WTC11 (cell line): ENCODE results near the gene GATA3. TPM values are rescaled to one million over a fixed set of nuclear protein-coding genes. Genes with fewer than 3 reads are reported as not detected.

Experiments
- ATAC-seq: fragments of 200-7000 bp; cut with Tn5 transposase; 2 replicates; pipeline ENCODE4 v1.10.0; 2021; ENCODE audit warnings: mild to moderate bottlenecking, moderate library complexity
- CTCF ChIA-PET: fragments of 300-600 bp; sonication (Branson Sonifier 250); formaldehyde crosslinking; loops from one replicate; lab custom pipeline; 2021; ENCODE audit warnings: antibody characterized with exemption; lab: Charles Lee
- POLR2A ChIA-PET: fragments of 350-600 bp; sonication (Branson Sonifier 250); formaldehyde crosslinking; loops from one replicate; lab custom pipeline; 2021; ENCODE audit warnings: antibody characterized with exemption; lab: Charles Lee
- DNase-seq: peaks from one replicate; pipeline ENCODE4 v3.0.0; 2021; ENCODE audit warnings: low spot score
- H3K27ac Mint-ChIP-seq: 2 replicates; pipeline ENCODE4 v1.8.0; 2021; ENCODE audit warnings: mixed read lengths
- H3K27me3 Mint-ChIP-seq: 2 replicates; pipeline ENCODE4 v1.8.0; 2021; ENCODE audit warnings: low read depth, mild to moderate bottlenecking, moderate library complexity, mixed read lengths
- H3K36me3 Mint-ChIP-seq: 2 replicates; pipeline ENCODE4 v1.8.0; 2021; ENCODE audit warnings: mixed read lengths
- H3K4me1 Mint-ChIP-seq: 2 replicates; pipeline ENCODE4 v1.8.0; 2022; ENCODE audit warnings: mixed read lengths
- H3K4me3 Mint-ChIP-seq: 2 replicates; pipeline ENCODE4 v1.8.0; 2021; ENCODE audit warnings: mild to moderate bottlenecking, moderate library complexity, mixed read lengths
- H3K9me3 Mint-ChIP-seq: 2 replicates; pipeline ENCODE4 v1.8.0; 2021; ENCODE audit warnings: mixed read lengths
- ATF1 ChIP-seq: sonication (generic); formaldehyde crosslinking; IDR thresholded peaks from 2 replicates; pipeline ENCODE4 v1.8.1; 2023; ENCODE audit warnings: mild to moderate bottlenecking, moderate library complexity, missing genetic modification reagents
- CREM ChIP-seq: sonication (generic); formaldehyde crosslinking; IDR thresholded peaks from 2 replicates; pipeline ENCODE4 v1.8.1; 2022; ENCODE audit warnings: mild to moderate bottlenecking, missing genetic modification reagents, moderate library complexity
- EMX1 ChIP-seq: fragments of 250-450 bp; sonication (Bioruptor Pico); IDR thresholded peaks from 2 replicates; pipeline ENCODE4 v1.8.0; 2021; ENCODE audit warnings: mild to moderate bottlenecking
- GABPB1 ChIP-seq: sonication (generic); formaldehyde crosslinking; IDR thresholded peaks from 2 replicates; pipeline ENCODE4 v1.8.1; 2023; ENCODE audit warnings: mild to moderate bottlenecking, missing genetic modification reagents
- MYBL2 ChIP-seq: sonication (generic); formaldehyde crosslinking; IDR thresholded peaks from 2 replicates; pipeline ENCODE4 v1.8.1; 2023; ENCODE audit warnings: mild to moderate bottlenecking, moderate library complexity, missing genetic modification reagents
- NFYB ChIP-seq: sonication (generic); formaldehyde crosslinking; conservative IDR thresholded peaks from 2 replicates; pipeline ENCODE4 v1.8.0; 2022; ENCODE audit warnings: low read depth, missing genetic modification reagents
- NR1H2 ChIP-seq: sonication (generic); formaldehyde crosslinking; IDR thresholded peaks from 2 replicates; pipeline ENCODE4 v1.9.0; 2021; ENCODE audit warnings: mild to moderate bottlenecking, moderate library complexity, missing genetic modification reagents
- NR3C1 ChIP-seq: sonication (generic); formaldehyde crosslinking; conservative IDR thresholded peaks from 2 replicates; pipeline ENCODE4 v1.8.1; 2023; ENCODE audit warnings: low read depth, mild to moderate bottlenecking, missing genetic modification reagents
- PRRX2 ChIP-seq: fragments of 250-450 bp; sonication (Bioruptor Pico); IDR thresholded peaks from 2 replicates; pipeline ENCODE4 v1.8.0; 2021; ENCODE audit warnings: mild to moderate bottlenecking
- RELA ChIP-seq: sonication (generic); formaldehyde crosslinking; IDR thresholded peaks from 2 replicates; pipeline ENCODE4 v1.8.1; 2022; ENCODE audit warnings: missing genetic modification reagents, mild to moderate bottlenecking, borderline replicate concordance
- RORB ChIP-seq: fragments of 250-450 bp; sonication (Bioruptor Pico); IDR thresholded peaks from 2 replicates; pipeline ENCODE4 v1.9.0; 2021; ENCODE audit warnings: mild to moderate bottlenecking
- SOX15 ChIP-seq: fragments of 250-450 bp; sonication (Bioruptor Pico); IDR thresholded peaks from 2 replicates; pipeline ENCODE4 v1.9.0; 2021; ENCODE audit warnings: mild to moderate bottlenecking
- TCF7 ChIP-seq: sonication (generic); formaldehyde crosslinking; IDR thresholded peaks from 2 replicates; pipeline ENCODE4 v1.8.0; 2022; ENCODE audit warnings: mild to moderate bottlenecking, low read depth, missing genetic modification reagents, moderate library complexity
- TEAD1 ChIP-seq: sonication (generic); formaldehyde crosslinking; IDR thresholded peaks from 2 replicates; pipeline ENCODE4 v1.8.0; 2022; ENCODE audit warnings: mild to moderate bottlenecking, missing genetic modification reagents
- TP53 ChIP-seq: sonication (generic); formaldehyde crosslinking; IDR thresholded peaks from 2 replicates; pipeline ENCODE4 v1.8.1; 2023; ENCODE audit warnings: mild to moderate bottlenecking, missing genetic modification reagents
- ZNF121 ChIP-seq: sonication (generic); formaldehyde crosslinking; IDR thresholded peaks from 2 replicates; pipeline ENCODE4 v1.8.0; 2023; ENCODE audit warnings: missing genetic modification reagents
- ZNF138 ChIP-seq: sonication (generic); formaldehyde crosslinking; conservative IDR thresholded peaks from 2 replicates; pipeline ENCODE4 v1.8.1; 2022; ENCODE audit warnings: mild to moderate bottlenecking, moderate library complexity, missing genetic modification reagents
- ZNF232 ChIP-seq: sonication (generic); formaldehyde crosslinking; IDR thresholded peaks from 2 replicates; pipeline ENCODE4 v1.8.0; 2022; ENCODE audit warnings: mild to moderate bottlenecking, missing genetic modification reagents
- total RNA-seq: library from RNA; stranded (reverse); gene quantifications from 3 replicates; pipeline ENCODE4 v1.2.3, GENCODE V29; 2021
- TF ChIP-seq, protein P1 (sequence below): fragments of 250-450 bp; sonication (Bioruptor Pico); conservative IDR thresholded peaks from 2 replicates; pipeline ENCODE4 v1.9.0; 2021; ENCODE audit warnings: mild to moderate bottlenecking
- TF ChIP-seq, protein P2 (sequence below): sonication (generic); formaldehyde crosslinking; IDR thresholded peaks from 2 replicates; pipeline ENCODE4 v1.8.1; 2022; ENCODE audit warnings: low read depth, missing genetic modification reagents, borderline replicate concordance
- TF ChIP-seq, protein P3 (sequence below): sonication (generic); formaldehyde crosslinking; IDR thresholded peaks from 2 replicates; pipeline ENCODE4 v1.8.1; 2023; ENCODE audit warnings: mild to moderate bottlenecking, missing genetic modification reagents
- TF ChIP-seq, protein P4 (sequence below): sonication (generic); formaldehyde crosslinking; IDR thresholded peaks from 2 replicates; pipeline ENCODE4 v1.8.1; 2022; ENCODE audit warnings: missing genetic modification reagents, borderline replicate concordance
- TF ChIP-seq, protein P5 (sequence below): sonication (generic); formaldehyde crosslinking; IDR thresholded peaks from 2 replicates; pipeline ENCODE4 v1.8.1; 2022; ENCODE audit warnings: low read depth, mild to moderate bottlenecking, moderate library complexity, missing genetic modification reagents, borderline replicate concordance
- TF ChIP-seq, protein P6 (sequence below): sonication (generic); formaldehyde crosslinking; conservative IDR thresholded peaks from 2 replicates; pipeline ENCODE4 v1.8.1; 2022; ENCODE audit warnings: mild to moderate bottlenecking, missing genetic modification reagents
- TF ChIP-seq, protein P7 (sequence below): sonication (generic); formaldehyde crosslinking; IDR thresholded peaks from 2 replicates; pipeline ENCODE4 v1.8.1; 2023; ENCODE audit warnings: mild to moderate bottlenecking, missing genetic modification reagents, moderate library complexity
- TF ChIP-seq, protein P8 (sequence below): sonication (generic); formaldehyde crosslinking; IDR thresholded peaks from 2 replicates; pipeline ENCODE4 v1.8.0; 2022; ENCODE audit warnings: mild to moderate bottlenecking, missing genetic modification reagents

GATA3 gene
- total RNA-seq, 1 experiment from 2014 or later = 0.72 TPM

DNA sequence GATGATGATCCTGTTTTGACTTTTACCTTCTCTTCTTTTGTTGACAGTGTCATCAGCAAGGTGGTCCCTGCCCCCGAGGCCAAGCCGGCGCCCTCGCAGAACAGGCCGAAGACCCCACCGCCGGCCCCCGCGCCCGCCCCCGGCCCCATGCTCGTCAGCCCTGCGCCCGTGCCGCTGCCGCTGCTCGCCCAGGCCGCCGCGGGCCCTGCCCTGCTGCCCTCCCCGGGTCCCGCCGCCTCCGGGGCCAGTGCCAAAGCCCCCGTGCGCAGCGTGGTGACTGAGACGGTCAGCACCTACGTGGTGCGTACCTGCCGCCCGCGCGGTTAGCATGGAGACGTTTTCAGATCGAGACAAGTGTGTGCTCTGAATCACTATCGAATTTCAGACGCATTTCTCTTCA lies 45.5 kb upstream of the GATA3 start:
- no peaks in the 10 kb centered on the region for H3K4me1 Mint-ChIP-seq
- TF ChIP-seq, protein P1, sequence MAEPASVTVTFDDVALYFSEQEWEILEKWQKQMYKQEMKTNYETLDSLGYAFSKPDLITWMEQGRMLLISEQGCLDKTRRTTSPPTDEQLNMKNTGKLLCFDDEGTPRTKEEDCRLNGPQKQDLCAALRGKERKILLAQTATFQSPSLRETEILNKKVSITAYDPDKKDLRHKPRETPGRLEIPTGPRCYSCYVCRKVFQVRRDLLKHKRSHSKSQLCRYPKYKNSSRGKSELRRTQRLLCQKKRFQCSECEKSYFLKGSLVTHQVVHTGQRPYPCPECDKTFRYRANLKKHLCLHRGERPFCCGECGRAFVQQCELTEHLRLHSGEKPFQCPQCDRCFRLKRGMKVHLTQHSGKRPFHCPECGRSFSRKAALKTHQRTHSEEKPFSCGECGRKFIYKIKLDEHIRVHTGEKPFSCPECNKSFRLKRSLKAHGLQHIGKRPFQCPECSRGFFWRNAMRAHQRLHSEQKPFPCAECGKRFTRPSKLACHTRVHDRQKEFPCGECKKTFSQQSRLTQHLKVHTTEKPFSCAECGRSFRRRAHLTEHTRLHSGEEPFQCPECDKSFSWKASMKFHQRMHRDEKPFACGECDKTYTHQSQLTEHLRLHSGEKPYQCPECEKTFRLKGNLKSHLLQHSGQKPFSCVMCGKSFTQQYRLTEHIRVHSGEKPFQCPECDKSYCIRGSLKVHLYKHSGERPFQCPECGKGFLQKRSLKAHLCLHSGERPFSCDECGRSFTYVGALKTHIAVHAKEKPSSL (CRISPR knock-in tag) = no peak
- TF ChIP-seq PRRX2 (CRISPR knock-in tag) = no peak
- TF ChIP-seq ZNF232 = no peak
- no peak for TF ChIP-seq TEAD1 (CRISPR knock-in tag)
- no peak for TF ChIP-seq ZNF121
- TF ChIP-seq, protein P2, sequence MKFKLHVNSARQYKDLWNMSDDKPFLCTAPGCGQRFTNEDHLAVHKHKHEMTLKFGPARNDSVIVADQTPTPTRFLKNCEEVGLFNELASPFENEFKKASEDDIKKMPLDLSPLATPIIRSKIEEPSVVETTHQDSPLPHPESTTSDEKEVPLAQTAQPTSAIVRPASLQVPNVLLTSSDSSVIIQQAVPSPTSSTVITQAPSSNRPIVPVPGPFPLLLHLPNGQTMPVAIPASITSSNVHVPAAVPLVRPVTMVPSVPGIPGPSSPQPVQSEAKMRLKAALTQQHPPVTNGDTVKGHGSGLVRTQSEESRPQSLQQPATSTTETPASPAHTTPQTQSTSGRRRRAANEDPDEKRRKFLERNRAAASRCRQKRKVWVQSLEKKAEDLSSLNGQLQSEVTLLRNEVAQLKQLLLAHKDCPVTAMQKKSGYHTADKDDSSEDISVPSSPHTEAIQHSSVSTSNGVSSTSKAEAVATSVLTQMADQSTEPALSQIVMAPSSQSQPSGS (CRISPR knock-in tag) = no peak
- TF ChIP-seq, protein P3, sequence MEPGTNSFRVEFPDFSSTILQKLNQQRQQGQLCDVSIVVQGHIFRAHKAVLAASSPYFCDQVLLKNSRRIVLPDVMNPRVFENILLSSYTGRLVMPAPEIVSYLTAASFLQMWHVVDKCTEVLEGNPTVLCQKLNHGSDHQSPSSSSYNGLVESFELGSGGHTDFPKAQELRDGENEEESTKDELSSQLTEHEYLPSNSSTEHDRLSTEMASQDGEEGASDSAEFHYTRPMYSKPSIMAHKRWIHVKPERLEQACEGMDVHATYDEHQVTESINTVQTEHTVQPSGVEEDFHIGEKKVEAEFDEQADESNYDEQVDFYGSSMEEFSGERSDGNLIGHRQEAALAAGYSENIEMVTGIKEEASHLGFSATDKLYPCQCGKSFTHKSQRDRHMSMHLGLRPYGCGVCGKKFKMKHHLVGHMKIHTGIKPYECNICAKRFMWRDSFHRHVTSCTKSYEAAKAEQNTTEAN (CRISPR knock-in tag) = no peak
- TF ChIP-seq NR1H2 = no peak
- TF ChIP-seq, protein P4, sequence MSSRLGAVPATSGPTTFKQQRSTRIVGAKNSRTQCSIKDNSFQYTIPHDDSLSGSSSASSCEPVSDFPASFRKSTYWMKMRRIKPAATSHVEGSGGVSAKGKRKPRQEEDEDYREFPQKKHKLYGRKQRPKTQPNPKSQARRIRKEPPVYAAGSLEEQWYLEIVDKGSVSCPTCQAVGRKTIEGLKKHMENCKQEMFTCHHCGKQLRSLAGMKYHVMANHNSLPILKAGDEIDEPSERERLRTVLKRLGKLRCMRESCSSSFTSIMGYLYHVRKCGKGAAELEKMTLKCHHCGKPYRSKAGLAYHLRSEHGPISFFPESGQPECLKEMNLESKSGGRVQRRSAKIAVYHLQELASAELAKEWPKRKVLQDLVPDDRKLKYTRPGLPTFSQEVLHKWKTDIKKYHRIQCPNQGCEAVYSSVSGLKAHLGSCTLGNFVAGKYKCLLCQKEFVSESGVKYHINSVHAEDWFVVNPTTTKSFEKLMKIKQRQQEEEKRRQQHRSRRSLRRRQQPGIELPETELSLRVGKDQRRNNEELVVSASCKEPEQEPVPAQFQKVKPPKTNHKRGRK (CRISPR knock-in tag) = no peak
- no peak for TF ChIP-seq NR3C1 (CRISPR knock-in tag)
- no peak for TF ChIP-seq GABPB1 (CRISPR knock-in tag)
- ATAC-seq (no peak), DNase-seq (no peak)
- POLR2A ChIA-PET = interaction anchor here (0.5 kb wide), 1 partner anchor 192 kb away, joined by 4 read pairs; no protein-coding TSS in a partner anchor
- no peak overlapping the region for H3K27ac Mint-ChIP-seq
- CTCF ChIA-PET = no interaction called here
- peaks cover 14% of the 10 kb centered on the region for H3K9me3 Mint-ChIP-seq
- no peak overlapping the region for H3K4me3 Mint-ChIP-seq
- H3K36me3 Mint-ChIP-seq = peaks cover 7% of the 10 kb centered on the region
- no peaks in the 10 kb centered on the region for H3K27me3 Mint-ChIP-seq

DNA sequence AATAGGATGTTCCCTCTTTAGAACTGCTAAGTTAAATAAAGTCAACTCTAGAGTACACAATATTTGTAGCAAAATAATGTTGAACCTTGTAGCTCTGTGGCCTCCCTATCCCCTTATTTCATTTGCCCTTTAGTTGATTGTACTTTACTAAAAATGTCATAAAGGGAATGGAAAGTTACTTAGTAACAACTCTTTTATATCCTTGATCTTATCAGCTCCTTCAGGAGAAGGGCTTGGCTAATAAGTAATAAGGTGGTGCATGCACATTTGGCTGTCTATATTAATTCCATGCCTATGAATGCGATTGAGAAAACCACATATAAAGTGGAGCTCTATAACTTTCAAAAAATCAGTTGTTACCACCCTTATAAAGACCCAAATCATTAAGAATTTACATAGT lies 41.5 kb upstream of the GATA3 start:
- Mint-ChIP-seq H3K27ac (no peak overlapping the region), H3K4me3 (no peak overlapping the region), H3K9me3 (no peaks in the 10 kb centered on the region), H3K36me3 (no peaks in the 10 kb centered on the region), H3K4me1 (peaks cover 12% of the 10 kb centered on the region), H3K27me3 (no peaks in the 10 kb centered on the region)
- TF ChIP-seq RORB (CRISPR knock-in tag) = no peak
- TF ChIP-seq TCF7 = no peak
- TF ChIP-seq, protein P5, sequence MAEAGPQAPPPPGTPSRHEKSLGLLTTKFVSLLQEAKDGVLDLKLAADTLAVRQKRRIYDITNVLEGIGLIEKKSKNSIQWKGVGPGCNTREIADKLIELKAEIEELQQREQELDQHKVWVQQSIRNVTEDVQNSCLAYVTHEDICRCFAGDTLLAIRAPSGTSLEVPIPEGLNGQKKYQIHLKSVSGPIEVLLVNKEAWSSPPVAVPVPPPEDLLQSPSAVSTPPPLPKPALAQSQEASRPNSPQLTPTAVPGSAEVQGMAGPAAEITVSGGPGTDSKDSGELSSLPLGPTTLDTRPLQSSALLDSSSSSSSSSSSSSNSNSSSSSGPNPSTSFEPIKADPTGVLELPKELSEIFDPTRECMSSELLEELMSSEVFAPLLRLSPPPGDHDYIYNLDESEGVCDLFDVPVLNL = no peak
- no peak for TF ChIP-seq RELA (CRISPR knock-in tag)
- no peak for TF ChIP-seq ZNF138
- TF ChIP-seq NFYB (CRISPR knock-in tag) = no peak
- TF ChIP-seq, protein P6, sequence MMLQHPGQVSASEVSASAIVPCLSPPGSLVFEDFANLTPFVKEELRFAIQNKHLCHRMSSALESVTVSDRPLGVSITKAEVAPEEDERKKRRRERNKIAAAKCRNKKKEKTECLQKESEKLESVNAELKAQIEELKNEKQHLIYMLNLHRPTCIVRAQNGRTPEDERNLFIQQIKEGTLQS (CRISPR knock-in tag) = no peak
- no peak for TF ChIP-seq ATF1 (CRISPR knock-in tag)
- no peak for TF ChIP-seq TP53 (CRISPR knock-in tag)
- TF ChIP-seq, protein P7, sequence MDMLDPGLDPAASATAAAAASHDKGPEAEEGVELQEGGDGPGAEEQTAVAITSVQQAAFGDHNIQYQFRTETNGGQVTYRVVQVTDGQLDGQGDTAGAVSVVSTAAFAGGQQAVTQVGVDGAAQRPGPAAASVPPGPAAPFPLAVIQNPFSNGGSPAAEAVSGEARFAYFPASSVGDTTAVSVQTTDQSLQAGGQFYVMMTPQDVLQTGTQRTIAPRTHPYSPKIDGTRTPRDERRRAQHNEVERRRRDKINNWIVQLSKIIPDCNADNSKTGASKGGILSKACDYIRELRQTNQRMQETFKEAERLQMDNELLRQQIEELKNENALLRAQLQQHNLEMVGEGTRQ = no peak
- TF ChIP-seq CREM (CRISPR knock-in tag) = no peak
- TF ChIP-seq, protein P8, sequence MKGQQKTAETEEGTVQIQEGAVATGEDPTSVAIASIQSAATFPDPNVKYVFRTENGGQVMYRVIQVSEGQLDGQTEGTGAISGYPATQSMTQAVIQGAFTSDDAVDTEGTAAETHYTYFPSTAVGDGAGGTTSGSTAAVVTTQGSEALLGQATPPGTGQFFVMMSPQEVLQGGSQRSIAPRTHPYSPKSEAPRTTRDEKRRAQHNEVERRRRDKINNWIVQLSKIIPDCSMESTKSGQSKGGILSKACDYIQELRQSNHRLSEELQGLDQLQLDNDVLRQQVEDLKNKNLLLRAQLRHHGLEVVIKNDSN (CRISPR knock-in tag) = no peak
- TF ChIP-seq SOX15 (CRISPR knock-in tag) = no peak
- TF ChIP-seq MYBL2 = no peak
- no peak for TF ChIP-seq EMX1
- no peak for TF ChIP-seq GABPB1 (CRISPR knock-in tag)
- no peak for DNase-seq
- no peak for ATAC-seq
- POLR2A ChIA-PET = no interaction called here
- CTCF ChIA-PET = no interaction called here
